ENCODE results near the gene CFAP100. TPM values are rescaled to one million over a fixed set of nuclear protein-coding genes. Genes with fewer than 3 reads are reported as not detected.

The CFAP100 gene
- total and polyA plus RNA-seq, 2 donors: not detected

GRCh38 chr3:126412841-126413692 is 18.4 kb downstream of the CFAP100 start:
- WGBS: 93% methylated on average over 6 of the region's 6 CpGs
- H3K4me1 ChIP-seq (ENCODE audit: insufficient read depth): no peaks in the 10 kb centered on the region
- H3K4me3 ChIP-seq (ENCODE audit: low read depth, low read length): no peak overlapping the region
- H3K36me3 ChIP-seq (ENCODE audit: insufficient read depth): no peaks in the 10 kb centered on the region
- no peak for DNase-seq (ENCODE audit: extremely low spot score)
- no peak overlapping the region for H3K27ac ChIP-seq (ENCODE audit: low read depth)

GRCh38 chr3:126413693-126414080 is 19.0 kb downstream of the CFAP100 start:
- H3K27ac ChIP-seq (ENCODE audit: low read depth): no peak overlapping the region
- H3K4me1 ChIP-seq (ENCODE audit: insufficient read depth): no peaks in the 10 kb centered on the region
- 75% methylated on average over 4 of the region's 4 CpGs for WGBS
- H3K4me3 ChIP-seq (ENCODE audit: low read depth, low read length): no peak overlapping the region
- H3K36me3 ChIP-seq (ENCODE audit: insufficient read depth): no peaks in the 10 kb centered on the region
- DNase-seq (ENCODE audit: extremely low spot score): no peak

GRCh38 chr3:126414406-126414805 is 19.7 kb downstream of the CFAP100 start:
- Histone ChIP-seq H3K4me1 (ENCODE audit: insufficient read depth) (no peaks in the 10 kb centered on the region), H3K4me3 (ENCODE audit: low read depth, low read length) (no peak overlapping the region), H3K27ac (ENCODE audit: low read depth) (no peak overlapping the region), H3K36me3 (ENCODE audit: insufficient read depth) (no peaks in the 10 kb centered on the region)
- WGBS: 89% methylated on average over 11 of the region's 11 CpGs
- no peak for DNase-seq (ENCODE audit: extremely low spot score)

DNA sequence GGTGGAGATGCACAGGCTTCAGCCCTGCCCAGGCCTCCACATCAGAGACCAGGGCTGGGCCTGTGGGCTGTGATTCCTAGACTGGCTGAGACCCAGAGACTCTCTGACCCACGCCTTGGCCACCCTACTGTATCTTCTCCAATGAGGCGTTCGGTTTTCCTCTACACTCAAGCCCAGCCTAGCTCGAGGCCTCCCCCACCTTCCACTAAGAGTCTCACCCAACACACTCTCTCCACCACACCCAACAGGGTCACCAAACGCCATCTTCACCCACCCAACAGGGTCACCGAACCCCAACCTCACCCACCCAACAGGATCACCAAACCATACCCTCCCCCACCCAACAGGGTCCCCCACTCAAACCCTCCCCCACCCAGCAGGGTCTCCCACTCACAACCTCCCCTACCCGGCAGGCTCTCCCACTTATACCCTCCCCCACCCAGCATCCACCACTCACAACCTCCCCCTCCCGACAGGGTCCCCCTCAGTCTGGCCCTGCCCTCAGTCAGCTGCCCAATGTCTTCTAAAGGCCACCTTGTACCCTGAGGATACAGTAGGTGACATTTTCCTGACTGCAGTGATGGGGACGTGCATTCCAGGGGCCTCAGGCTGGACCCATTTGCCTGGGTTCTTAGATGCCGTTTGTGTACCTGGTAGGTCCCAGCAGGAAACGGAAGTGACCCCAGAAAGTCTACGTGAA is 20.4 kb downstream of the CFAP100 start:
- Histone ChIP-seq H3K4me1 (ENCODE audit: insufficient read depth) (no peaks in the 10 kb centered on the region), H3K36me3 (ENCODE audit: insufficient read depth) (no peaks in the 10 kb centered on the region), H3K4me3 (ENCODE audit: low read depth, low read length) (no peak overlapping the region), H3K27ac (ENCODE audit: low read depth) (no peak overlapping the region)
- DNase-seq (ENCODE audit: extremely low spot score): no peak
- WGBS: 86% methylated on average over 12 of the region's 12 CpGs

- H3K36me3 ChIP-seq (ENCODE audit: insufficient read depth): no peaks in the 10 kb centered on the region
- no peak overlapping the region for H3K4me3 ChIP-seq (ENCODE audit: low read depth, low read length)
- no peak for DNase-seq (ENCODE audit: extremely low spot score)
- H3K4me1 ChIP-seq (ENCODE audit: insufficient read depth): no peaks in the 10 kb centered on the region
- WGBS: 53% methylated on average over 61 of the region's 61 CpGs
- H3K27ac ChIP-seq (ENCODE audit: low read depth): no peak overlapping the region
Measured at GRCh38 chr3:126415661-126416591, 21.2 kb downstream of the CFAP100 start.

- no peak for DNase-seq (ENCODE audit: extremely low spot score)
- H3K4me3 ChIP-seq (ENCODE audit: low read depth, low read length): no peak overlapping the region
- no peak overlapping the region for H3K27ac ChIP-seq (ENCODE audit: low read depth)
- H3K36me3 ChIP-seq (ENCODE audit: insufficient read depth): no peaks in the 10 kb centered on the region
- no peaks in the 10 kb centered on the region for H3K4me1 ChIP-seq (ENCODE audit: insufficient read depth)
- WGBS: 81% methylated on average over 7 of the region's 7 CpGs
Measured at GRCh38 chr3:126416943-126417342, 22.2 kb downstream of the CFAP100 start.

- H3K4me1 ChIP-seq (ENCODE audit: insufficient read depth): no peaks in the 10 kb centered on the region
- H3K27ac ChIP-seq (ENCODE audit: low read depth): no peak overlapping the region
- whole genome bisulfite sequencing: 43% methylated on average over 5 of the region's 5 CpGs
- DNase-seq (ENCODE audit: extremely low spot score): no peak
- no peaks in the 10 kb centered on the region for H3K36me3 ChIP-seq (ENCODE audit: insufficient read depth)
- no peak overlapping the region for H3K4me3 ChIP-seq (ENCODE audit: low read depth, low read length)
Measured at GRCh38 chr3:126417515-126417914, 22.8 kb downstream of the CFAP100 start.

DNA sequence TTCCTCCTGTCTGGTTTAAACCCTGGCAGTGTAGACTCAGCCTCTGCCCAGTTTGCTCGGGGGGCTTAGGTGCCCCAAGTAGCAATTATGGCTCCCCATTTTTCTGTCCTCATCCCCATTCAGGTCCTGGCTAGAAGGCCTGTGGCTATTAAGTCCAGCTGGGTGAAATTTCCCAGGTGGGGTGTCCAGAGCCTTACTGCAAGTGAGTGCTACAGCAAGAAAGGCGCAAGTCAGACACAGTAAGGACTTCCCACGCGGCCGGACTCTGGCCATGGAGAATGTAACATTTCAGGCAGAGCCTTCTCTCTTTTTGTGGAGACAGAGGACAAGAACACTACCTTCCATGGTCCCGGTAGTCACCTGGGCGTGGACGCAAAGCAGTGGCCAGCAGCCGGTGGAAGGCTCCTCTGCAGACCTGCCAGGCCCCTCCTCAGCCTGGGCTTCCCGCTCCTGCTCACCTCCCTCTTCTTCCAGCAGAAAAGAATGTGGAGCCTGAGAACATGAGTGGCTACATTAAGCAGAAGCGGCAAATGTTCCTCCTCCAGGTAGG is 23.3 kb downstream of the CFAP100 start:
- no peak for DNase-seq (ENCODE audit: extremely low spot score)

DNA sequence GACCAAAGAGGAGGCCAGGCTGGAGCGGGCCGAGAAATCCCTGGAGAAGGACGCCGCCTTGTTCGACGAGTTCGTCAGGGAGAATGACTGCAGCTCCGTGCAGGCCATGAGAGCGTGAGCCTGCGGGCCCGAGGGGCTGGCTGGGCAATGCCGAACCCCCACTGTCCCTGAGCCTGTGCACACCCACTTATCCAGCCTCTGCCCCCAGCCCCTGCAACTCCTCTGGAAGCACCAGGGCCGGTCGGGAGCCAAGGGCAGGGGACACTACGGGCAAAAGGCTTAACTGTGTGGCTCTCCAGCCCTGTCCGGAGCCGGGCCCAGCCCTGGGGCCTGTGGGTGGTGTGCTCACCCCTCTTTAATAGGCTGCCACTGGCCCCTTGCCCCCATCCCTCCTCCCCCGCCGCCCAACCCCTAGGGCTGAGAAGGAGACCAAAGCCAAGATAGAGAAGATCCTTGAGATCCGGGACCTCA is 24.0 kb downstream of the CFAP100 start:
- 76% methylated on average over 20 of the region's 20 CpGs for WGBS
- H3K4me1 ChIP-seq (ENCODE audit: insufficient read depth): no peaks in the 10 kb centered on the region
- H3K4me3 ChIP-seq (ENCODE audit: low read depth, low read length): no peak overlapping the region
- no peak overlapping the region for H3K27ac ChIP-seq (ENCODE audit: low read depth)
- no peak for DNase-seq (ENCODE audit: extremely low spot score)
- no peaks in the 10 kb centered on the region for H3K36me3 ChIP-seq (ENCODE audit: insufficient read depth)

More for the DNA sequence above, 23.3 kb downstream of the CFAP100 start:
- Histone ChIP-seq H3K36me3 (ENCODE audit: insufficient read depth) (no peaks in the 10 kb centered on the region), H3K27ac (ENCODE audit: low read depth) (no peak overlapping the region), H3K4me3 (ENCODE audit: low read depth, low read length) (no peak overlapping the region), H3K4me1 (ENCODE audit: insufficient read depth) (no peaks in the 10 kb centered on the region)
- WGBS: 84% methylated on average over 11 of the region's 11 CpGs

DNA sequence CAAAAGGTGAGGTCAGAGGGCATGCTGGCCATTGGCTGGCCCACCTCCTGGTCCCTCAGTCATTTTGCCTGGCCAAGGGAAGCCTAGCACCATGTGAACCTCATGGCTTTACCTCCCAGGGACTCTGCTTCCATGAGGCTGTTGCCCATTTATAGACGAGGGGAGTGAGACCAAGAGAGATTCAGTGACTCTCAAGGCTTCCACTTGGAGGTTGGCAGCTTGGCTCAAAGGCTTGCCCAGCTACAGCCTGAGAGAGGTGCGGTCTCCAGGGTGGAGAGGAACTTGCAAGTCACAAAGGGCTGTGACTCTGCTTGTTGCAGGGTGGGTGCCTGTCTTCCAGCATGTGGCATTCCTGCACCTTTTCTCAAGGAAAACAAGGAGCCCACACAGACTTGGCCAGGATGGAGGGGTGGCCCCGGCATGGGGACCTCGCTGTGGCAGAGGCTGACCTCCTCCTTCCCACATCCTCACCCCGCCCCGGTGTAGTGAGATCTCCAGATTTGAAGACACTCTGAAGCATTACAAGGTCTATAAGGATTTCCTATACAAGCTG is 24.5 kb downstream of the CFAP100 start:
- DNase-seq (ENCODE audit: extremely low spot score): no peak
- H3K4me1 ChIP-seq (ENCODE audit: insufficient read depth): no peaks in the 10 kb centered on the region
- H3K36me3 ChIP-seq (ENCODE audit: insufficient read depth): no peaks in the 10 kb centered on the region
- no peak overlapping the region for H3K27ac ChIP-seq (ENCODE audit: low read depth)
- H3K4me3 ChIP-seq (ENCODE audit: low read depth, low read length): no peak overlapping the region
- WGBS: 73% methylated on average over 6 of the region's 6 CpGs

GRCh38 chr3:126419886-126420786 is 25.4 kb downstream of the CFAP100 start:
- H3K27ac ChIP-seq (ENCODE audit: low read depth): no peak overlapping the region
- no peak for DNase-seq (ENCODE audit: extremely low spot score)

DNA sequence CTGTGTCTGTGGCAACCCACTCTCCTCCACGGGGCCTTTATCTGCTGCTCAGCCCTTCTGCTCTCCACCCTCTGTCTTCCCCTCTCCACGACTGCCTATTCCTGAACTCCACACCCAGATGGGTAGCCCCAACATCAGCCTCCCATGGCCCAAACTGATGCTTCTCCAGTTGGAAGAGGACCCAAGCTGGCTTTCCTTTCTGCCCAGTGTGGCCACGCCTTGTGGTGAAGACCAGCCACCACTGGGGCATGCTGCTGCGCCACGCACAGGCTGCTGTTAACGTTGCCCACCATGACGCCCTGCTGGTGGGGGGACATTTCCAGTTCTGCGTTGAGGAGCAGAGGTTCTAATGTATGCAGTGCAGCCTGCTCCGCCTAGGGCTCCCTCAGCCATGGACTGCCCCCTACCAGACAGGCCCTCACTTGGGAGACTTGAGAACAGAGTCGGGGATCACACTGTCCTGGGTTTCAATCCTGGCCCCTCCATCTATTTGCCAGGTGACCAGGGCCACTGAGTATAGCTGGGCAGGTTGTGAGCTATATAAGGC is 26.9 kb downstream of the CFAP100 start:
- Histone ChIP-seq H3K4me3 (ENCODE audit: low read depth, low read length) (no peak overlapping the region), H3K27ac (ENCODE audit: low read depth) (no peak overlapping the region), H3K4me1 (ENCODE audit: insufficient read depth) (no peaks in the 10 kb centered on the region), H3K36me3 (ENCODE audit: insufficient read depth) (no peaks in the 10 kb centered on the region)
- DNase-seq (ENCODE audit: extremely low spot score): no peak
- 82% methylated on average over 10 of the region's 10 CpGs for WGBS

More at GRCh38 chr3:126419886-126420786, 25.4 kb downstream of the CFAP100 start:
- Histone ChIP-seq H3K4me3 (ENCODE audit: low read depth, low read length) (no peak overlapping the region), H3K36me3 (ENCODE audit: insufficient read depth) (no peaks in the 10 kb centered on the region), H3K4me1 (ENCODE audit: insufficient read depth) (no peaks in the 10 kb centered on the region)
- 79% methylated on average over 22 of the region's 22 CpGs for WGBS
